Endothelial cell (in vitro differentiated cells): Measurements from ENCODE around the gene IPO9. TPM values are rescaled to one million over a fixed set of nuclear protein-coding genes. Genes with fewer than 3 reads are reported as not detected.
A peak's percentile ranks its signal among the peaks of the same experiment; 100 is the strongest.

Source experiments
- DNase-seq: peaks from one replicate; pipeline ENCODE4 v3.0.0; 2021; ENCODE audit warnings: low spot score
- H3K27ac Mint-ChIP-seq: one replicate; pipeline ENCODE4 v1.8.0; 2021; ENCODE audit warnings: mixed read lengths, inconsistent platforms; ENCODE audit not compliant: unreplicated experiment
- H3K27me3 Mint-ChIP-seq: one replicate; pipeline ENCODE4 v1.8.0; 2021; ENCODE audit warnings: mild to moderate bottlenecking, moderate library complexity, mixed read lengths, inconsistent platforms; ENCODE audit not compliant: unreplicated experiment
- H3K36me3 Mint-ChIP-seq: one replicate; pipeline ENCODE4 v1.8.0; 2021; ENCODE audit warnings: mild to moderate bottlenecking, low read depth, mixed read lengths, inconsistent platforms; ENCODE audit not compliant: unreplicated experiment
- H3K4me1 Mint-ChIP-seq: one replicate; pipeline ENCODE4 v1.8.0; 2021; ENCODE audit warnings: mild to moderate bottlenecking, mixed read lengths, inconsistent platforms; ENCODE audit not compliant: unreplicated experiment
- H3K4me3 Mint-ChIP-seq: one replicate; pipeline ENCODE4 v1.8.0; 2021; ENCODE audit warnings: mild to moderate bottlenecking, mixed read lengths, inconsistent platforms; ENCODE audit not compliant: unreplicated experiment
- H3K9me3 Mint-ChIP-seq: one replicate; pipeline ENCODE4 v1.8.0; 2021; ENCODE audit warnings: mixed read lengths, inconsistent platforms; ENCODE audit not compliant: unreplicated experiment
- CTCF ChIP-seq: fragments of 200-600 bp; sonication (generic); IDR thresholded peaks from one replicate; pipeline ENCODE4 v1.5.0; 2021; ENCODE audit warnings: antibody characterized with exemption; ENCODE audit not compliant: unreplicated experiment
- total RNA-seq: library from RNA; stranded (reverse); fragmentation: NEBNext Ultra II Directional; extraction: Animal tissue kit (Norgen Biotek cat#: 25700); gene quantifications from one replicate; pipeline ENCODE4 v1.2.1, GENCODE V29; 2021; ENCODE audit not compliant: unreplicated experiment

The IPO9 gene
- total RNA-seq, 1 donor from 2014 or later, result 69.5 TPM

- Mint-ChIP-seq H3K4me1 (peaks cover 3% of the 10 kb centered on the region), H3K4me3 (peak overlapping the region; percentile 37), H3K9me3 (no peaks in the 10 kb centered on the region), H3K27me3 (peaks cover 20% of the 10 kb centered on the region), H3K36me3 (peaks cover 5% of the 10 kb centered on the region), H3K27ac (no peak overlapping the region)
- TF ChIP-seq CTCF, result no peak
- DNase-seq, result no peak
Observed at GRCh38 chr1:201895120-201895665, 66.2 kb downstream of the IPO9 start.

DNA sequence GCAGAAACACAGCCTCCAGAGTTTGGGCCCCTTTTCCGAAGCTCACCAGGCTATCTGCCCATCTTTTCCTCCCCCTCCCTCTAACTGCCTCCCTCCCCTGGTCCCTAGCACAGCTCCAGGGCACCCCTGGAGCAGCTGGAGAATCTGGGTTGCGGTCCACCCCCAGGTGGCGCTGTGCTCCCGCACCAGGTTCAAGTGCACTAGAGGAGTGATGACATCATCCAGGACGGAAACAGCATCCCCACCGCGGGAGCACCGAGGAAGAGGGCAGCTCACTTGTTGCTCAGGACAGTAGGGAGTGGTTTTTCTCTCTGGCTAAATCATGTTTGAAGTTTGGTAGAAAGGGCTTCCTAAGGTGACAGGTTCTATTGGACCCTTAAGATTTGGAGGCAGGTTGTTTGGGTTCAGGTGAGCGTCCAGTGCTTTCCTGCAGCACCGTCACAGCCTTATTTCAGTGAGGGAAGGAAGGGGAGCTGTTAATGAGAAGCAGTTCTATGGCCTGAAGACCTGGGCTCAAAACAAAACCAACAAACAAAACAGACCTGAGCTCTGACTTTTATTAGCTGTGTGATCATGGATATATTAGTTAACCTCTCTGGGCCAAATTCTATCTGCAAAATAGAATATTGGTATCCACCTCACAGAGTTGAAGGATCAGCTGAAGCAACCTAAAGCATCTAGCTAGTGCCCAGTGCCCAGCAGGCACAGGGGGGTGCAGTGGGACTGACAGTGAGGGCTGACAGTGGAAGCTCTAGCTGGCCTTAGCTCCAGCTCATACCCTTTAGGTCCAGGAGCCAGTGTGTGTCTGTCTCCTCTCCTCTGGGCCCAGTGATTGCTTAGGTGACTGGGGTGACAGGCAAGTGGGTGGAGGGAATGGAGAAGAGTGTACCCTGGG lies 67.2 kb downstream of the IPO9 start:
- DNase-seq, result peak; percentile 86
- no peaks in the 10 kb centered on the region for H3K9me3 Mint-ChIP-seq
- peaks cover 14% of the 10 kb centered on the region for H3K27me3 Mint-ChIP-seq
- peak; percentile 93 for TF ChIP-seq CTCF
- no peaks in the 10 kb centered on the region for H3K36me3 Mint-ChIP-seq
- H3K27ac Mint-ChIP-seq, result no peak overlapping the region
- no peak overlapping the region for H3K4me3 Mint-ChIP-seq
- H3K4me1 Mint-ChIP-seq, result peaks cover 3% of the 10 kb centered on the region

- no peak for DNase-seq
- Mint-ChIP-seq H3K9me3 (no peaks in the 10 kb centered on the region), H3K27me3 (peaks cover 14% of the 10 kb centered on the region), H3K4me1 (peaks cover 3% of the 10 kb centered on the region), H3K4me3 (no peak overlapping the region), H3K36me3 (no peaks in the 10 kb centered on the region), H3K27ac (no peak overlapping the region)
- no peak for TF ChIP-seq CTCF
Observed at GRCh38 chr1:201896951-201897391, 68.0 kb downstream of the IPO9 start.

DNA sequence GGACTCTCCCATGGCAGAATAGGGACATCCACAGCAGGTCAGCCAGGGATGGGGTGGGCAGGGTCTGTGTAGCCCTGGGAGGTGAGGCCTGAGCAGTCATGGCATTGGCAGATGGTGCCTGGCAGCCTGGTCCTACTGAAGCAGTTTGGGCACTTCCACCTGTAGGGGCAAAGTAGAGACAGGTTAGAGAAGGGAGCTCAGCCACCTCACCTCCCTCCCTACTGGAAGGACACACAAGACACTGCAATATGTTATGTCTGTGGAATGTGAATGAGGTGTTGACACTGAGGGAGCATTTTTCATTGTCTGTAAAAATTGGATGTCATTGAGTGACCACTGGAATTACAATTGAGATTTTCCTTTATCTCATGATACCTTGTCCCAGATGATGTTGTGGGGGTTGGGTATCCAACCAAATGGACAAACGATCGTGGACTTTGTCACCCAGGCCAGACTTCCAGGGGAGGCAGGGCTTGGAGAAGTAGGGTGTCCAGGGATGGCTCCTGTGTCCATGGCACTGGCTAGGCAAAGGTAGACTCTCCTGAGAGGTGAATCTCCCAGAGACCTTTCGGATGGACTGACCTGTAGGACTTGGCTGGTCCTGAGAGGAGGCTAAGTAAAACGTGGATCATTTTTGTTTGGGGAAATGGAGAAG lies 69.4 kb downstream of the IPO9 start:
- no peak for TF ChIP-seq CTCF
- Mint-ChIP-seq H3K27me3 (peaks cover 12% of the 10 kb centered on the region), H3K4me1 (peaks cover 3% of the 10 kb centered on the region), H3K36me3 (no peaks in the 10 kb centered on the region), H3K27ac (no peak overlapping the region), H3K9me3 (no peaks in the 10 kb centered on the region), H3K4me3 (no peak overlapping the region)
- no peak for DNase-seq
